ENCODE results near the gene PTPN4. TPM values are rescaled to one million over a fixed set of nuclear protein-coding genes. Genes with fewer than 3 reads are reported as not detected.

PTPN4 gene
- total and polyA plus RNA-seq, 2 of the 13 experiments (the other 11 are each of a cell fraction or from before 2014, with no cell fraction given) = 20.3 to 34.6 TPM

- Histone ChIP-seq H3K27me3 (ENCODE audit: control insufficient read depth in 1 of 2, insufficient read depth in 2 of 2, low read length in 2 of 2) (peaks cover 1 to 17% of the 10 kb centered on the region in 2 experiments; a peak in 4 of 5 replicates), H3K4me3 (replicated peaks in 1 of 3; ENCODE audit: insufficient read depth in 1 of 3, low read depth in 2 of 3, low read length in 3 of 3) (no peak overlapping the region), H3K9me3 (ENCODE audit: low read length) (no peaks in the 10 kb centered on the region), H3K79me2 (ENCODE audit: insufficient read depth, low read length) (no peaks in the 10 kb centered on the region), H2AFZ (ENCODE audit: low read length) (no peak overlapping the region), H3K27ac (ENCODE audit: extremely low read length, insufficient read depth, low read length) (no peak overlapping the region), H3K36me3 (replicated peaks in 1 of 2; ENCODE audit: control insufficient read depth in 1 of 2, insufficient read depth in 2 of 2, low read length in 2 of 2) (no peaks in the 10 kb centered on the region), H4K20me1 (ENCODE audit: insufficient read depth, low read length) (no peaks in the 10 kb centered on the region), H3K9ac (ENCODE audit: insufficient read depth, low read depth, low read length) (no peak overlapping the region), H3K4me2 (ENCODE audit: low read depth, low read length) (no peak overlapping the region), H3K4me1 (ENCODE audit: insufficient read depth, low read length) (peaks cover 8% of the 10 kb centered on the region)
- 53% methylated on average over 4 of the region's 4 CpGs for WGBS (ENCODE audit: low lambda C conversion rate)
- DNase-seq (ENCODE audit: low spot score) = no peak
- FAIRE-seq = no peak
- POLR2A ChIA-PET = no interaction called here
- intact Hi-C loops (cut with micrococcal nuclease; ENCODE audit: unreplicated experiment) (no loop called here), in situ Hi-C loops (cut with HindIII; ENCODE audit: extremely low pct_ligation_motif_present, low pct_unique_long_range_greater_than_20kb) (no loop called here)
- no TSS peak for BruUV-seq (replicated peaks)
- CTCF ChIA-PET (ENCODE audit: low intra/inter-chr PET ratio, low total read pairs) = no interaction called here
- ATAC-seq = no peak
- TF ChIP-seq AKAP8 (CRISPR knock-in tag; IDR thresholded peaks at IDR 0.05) (no peak), THAP8 (CRISPR knock-in tag; IDR thresholded peaks at IDR 0.05; ENCODE audit: borderline replicate concordance) (no peak), ZBTB1 (CRISPR knock-in tag; IDR thresholded peaks at IDR 0.05; ENCODE audit: borderline replicate concordance) (no peak), ZNF776 (CRISPR knock-in tag; IDR thresholded peaks at IDR 0.05) (no peak), RBAK (CRISPR knock-in tag; IDR thresholded peaks at IDR 0.05) (no peak), GFI1 (CRISPR knock-in tag; IDR thresholded peaks at IDR 0.05; ENCODE audit: borderline replicate concordance) (no peak), ZNF318 (CRISPR knock-in tag; IDR thresholded peaks at IDR 0.05) (no peak), ZNF292 (CRISPR knock-in tag; IDR thresholded peaks at IDR 0.05; ENCODE audit: borderline replicate concordance, low read depth) (no peak), HDAC2 (CRISPR knock-in tag; IDR thresholded peaks at IDR 0.05) (no peak), U2AF2 (IDR thresholded peaks at IDR 0.05; ENCODE audit: low read depth, low read length) (no peak), ZNF20 (CRISPR knock-in tag; IDR thresholded peaks at IDR 0.05) (no peak), DZIP1 (CRISPR knock-in tag; IDR thresholded peaks at IDR 0.05) (no peak)
Measured at GRCh38 chr2:119748135-119748534, 11.6 kb upstream of the PTPN4 start.

Data from HepG2 (cell line).